NCI-H146 treated with DMSO at 0.1 percent for 48 hours (cell line): ENCODE results near the gene LYRM1.
"Not testable (repeated sequence)": the region's sequence is repeated elsewhere in the genome, so short reads cannot be mapped to it uniquely, and the experiment has no call there.

Experiments used
- DNase-seq: peaks from one replicate; lab custom pipeline; 2025; ENCODE audit not compliant: unreplicated experiment; lab: John Stamatoyannopoulos, UW

The LYRM1 gene

DNA sequence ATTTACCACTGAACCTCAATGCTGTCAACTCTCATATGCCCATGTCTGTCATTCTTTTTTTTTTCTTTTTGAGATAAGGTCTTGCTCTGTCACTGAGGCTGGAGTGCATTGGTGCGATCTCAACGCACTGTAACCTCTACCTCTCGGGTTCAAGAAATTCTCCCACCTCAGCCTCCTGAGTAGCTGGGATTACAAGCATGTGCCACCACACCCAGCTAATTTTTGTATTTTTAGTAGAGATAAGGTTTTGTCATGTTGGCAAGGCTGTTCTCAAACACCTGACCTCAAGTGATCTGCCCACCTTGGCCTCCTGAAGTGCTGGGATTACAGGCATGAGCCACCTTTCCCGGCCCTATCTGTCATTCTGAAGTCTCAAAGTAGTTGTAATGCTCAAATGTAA lies 72.6 kb downstream of the LYRM1 start:
- DNase-seq, result not testable (repeated sequence)
